Thyroid gland (tissue), 4 donors: ENCODE results near the gene PRRT3. TPM values are rescaled to one million over a fixed set of nuclear protein-coding genes. Genes with fewer than 3 reads are reported as not detected.

Experiments used
- small RNA-seq: library from RNA; depleted of rRNA; stranded (forward); fragments of <200 nt; gene quantifications from one replicate; pipeline ENCODE3, GENCODE V24; 2016
- total RNA-seq, 4 donors: library from RNA; depleted of rRNA; stranded (reverse); fragments of >200 nt; gene quantifications; one replicate each; pipeline ENCODE4 v1.2.3, GENCODE V29; 2016

PRRT3 gene
- total RNA-seq, 4 donors from 2014 or later, result 2.8 to 8.5 (median 6.6) TPM

Small RNAs within 50 kb of the gene (small RNA-seq; reads per million reads assigned to genes)
- gene CYCSP10, result not detected
- not detected for gene RNU6-882P

Other genes with a start within 250 kb of the PRRT3 start
- not detected for gene CPNE9, start 248.6 kb downstream of the PRRT3 start, total RNA-seq
- 10 to 100 TPM; 19.4 to 36.6 (median 20.3) TPM for gene BRPF1, start 220.7 kb downstream of the PRRT3 start, total RNA-seq
- gene OGG1, start 202.5 kb downstream of the PRRT3 start, total RNA-seq, result 10 to 100 TPM; 23.7 to 46.6 (median 30.3) TPM
- 10 to 100 TPM; 32.1 to 44.8 (median 35.9) TPM for gene CAMK1, start 182.5 kb downstream of the PRRT3 start, total RNA-seq
- gene TADA3, start 159.9 kb downstream of the PRRT3 start, total RNA-seq, result 10 to 100 TPM; 64.2 to 93.3 (median 83.3) TPM
- 100 to 1,000 TPM; 155 to 232 (median 187) TPM for gene ARPC4, start 159.3 kb downstream of the PRRT3 start, total RNA-seq
- gene TTLL3, start 142.1 kb downstream of the PRRT3 start, total RNA-seq, result 10 to 100 TPM; 39.0 to 64.6 (median 56.9) TPM
- gene RPUSD3, start 108.4 kb downstream of the PRRT3 start, total RNA-seq, result 10 to 100 TPM; 36.2 to 49.7 (median 37.5) TPM
- gene CIDEC, start 72.2 kb downstream of the PRRT3 start, total RNA-seq, result 1 to 10 TPM; 2.2 to 9.4 (median 3.0) TPM
- gene JAGN1, start 61.8 kb downstream of the PRRT3 start, total RNA-seq, result 10 to 100 TPM; 18.9 to 37.5 (median 32.7) TPM
- 1 to 10 TPM; 3.7 to 8.1 (median 6.7) TPM for gene IL17RE, start 49.6 kb downstream of the PRRT3 start, total RNA-seq
- 10 to 100 TPM; 64.2 to 70.2 (median 68.0) TPM for gene IL17RC, start 35.3 kb downstream of the PRRT3 start, total RNA-seq
- 100 to 1,000 TPM in 2 of 4 donors, 10 to 100 TPM in 2; 57.3 to 192 (median 96.7) TPM for gene CRELD1, start 18.6 kb downstream of the PRRT3 start, total RNA-seq
- 100 to 1,000 TPM in 2 of 4 donors, 10 to 100 TPM in 2; 53.1 to 160 (median 117) TPM for gene EMC3, start 34.4 kb upstream of the PRRT3 start, total RNA-seq
- 1 to 10 TPM; 2.0 to 7.9 (median 4.4) TPM for gene FANCD2, start 74.0 kb upstream of the PRRT3 start, total RNA-seq
- not detected for gene FANCD2OS, start 155.8 kb upstream of the PRRT3 start, total RNA-seq
- gene BRK1, start 163.3 kb upstream of the PRRT3 start, total RNA-seq, result 100 to 1,000 TPM in 2 of 4 donors, 10 to 100 TPM in 2; 80.6 to 158 (median 108) TPM
- gene VHL, start 189.4 kb upstream of the PRRT3 start, total RNA-seq, result 10 to 100 TPM; 55.0 to 60.1 (median 58.5) TPM
- 1 to 10 TPM; 5.0 to 9.1 (median 7.4) TPM for gene IRAK2, start 212.5 kb upstream of the PRRT3 start, total RNA-seq